H9 (cell line): ENCODE data around the gene CCT7. TPM values are rescaled to one million over a fixed set of nuclear protein-coding genes. Genes with fewer than 3 reads are reported as not detected.
A peak's percentile ranks its signal among the peaks of the same experiment; 100 is the strongest.

Source experiments
- DNase-seq: peaks from one replicate; pipeline ENCODE4 v3.0.0-alpha.2; 2017
- H2AFZ ChIP-seq: one replicate; pipeline ENCODE4 v1.6.1; 2013; ENCODE audit warnings: mild to moderate bottlenecking, low read length, control low read depth, moderate library complexity
- H2AK5ac ChIP-seq: 2 replicates; pipeline ENCODE4 v1.6.1; 2013; ENCODE audit warnings: low read length, control low read depth, mixed read lengths; ENCODE audit not compliant: insufficient read length
- H2BK120ac ChIP-seq: one replicate; pipeline ENCODE4 v1.6.1; 2013; ENCODE audit warnings: low read depth, mild to moderate bottlenecking, low read length, control low read depth, inconsistent platforms; ENCODE audit not compliant: poor library complexity, severe bottlenecking
- H2BK12ac ChIP-seq: 2 replicates; pipeline ENCODE4 v1.6.1; 2013; ENCODE audit warnings: low read length, control low read depth, mixed read lengths, low read depth; ENCODE audit not compliant: insufficient read length
- H2BK15ac ChIP-seq: 2 replicates; pipeline ENCODE4 v1.6.1; 2013; ENCODE audit warnings: low read depth, low read length, control low read depth
- H2BK20ac ChIP-seq: one replicate; pipeline ENCODE4 v1.6.1; 2013; ENCODE audit warnings: low read depth, mild to moderate bottlenecking, low read length, control low read depth, inconsistent platforms; ENCODE audit not compliant: poor library complexity, severe bottlenecking
- H2BK5ac ChIP-seq: 2 replicates; pipeline ENCODE4 v1.6.1; 2013; ENCODE audit warnings: low read length, control low read depth, mixed read lengths; ENCODE audit not compliant: insufficient read length
- H3K14ac ChIP-seq: 2 replicates; pipeline ENCODE4 v1.6.1; 2013; ENCODE audit warnings: low read length, control low read depth; ENCODE audit not compliant: insufficient read depth
- H3K18ac ChIP-seq: 2 replicates; pipeline ENCODE4 v1.6.1; 2013; ENCODE audit warnings: low read depth, mild to moderate bottlenecking, mixed read lengths, low read length, control low read depth; ENCODE audit not compliant: insufficient read length
- H3K23ac ChIP-seq: 2 replicates; pipeline ENCODE4 v1.6.1; 2013; ENCODE audit warnings: low read length, control low read depth, mixed read lengths, low read depth; ENCODE audit not compliant: insufficient read length
- H3K23me2 ChIP-seq: 2 replicates; pipeline ENCODE4 v1.6.1; 2013; ENCODE audit warnings: low read depth, mild to moderate bottlenecking, mixed read lengths, low read length, control low read depth; ENCODE audit not compliant: insufficient read length, poor library complexity, severe bottlenecking
- H3K27ac ChIP-seq: 2 replicates; pipeline ENCODE4 v1.5.1; 2013; ENCODE audit warnings: low read length, control low read depth, mixed read lengths, low read depth; ENCODE audit not compliant: insufficient read length
- H3K27me3 ChIP-seq: 2 replicates; pipeline ENCODE4 v1.6.1; 2013; ENCODE audit warnings: low read length, control low read depth, inconsistent platforms; ENCODE audit not compliant: insufficient read depth
- H3K4ac ChIP-seq: 2 replicates; pipeline ENCODE4 v1.6.1; 2013; ENCODE audit warnings: low read depth, mild to moderate bottlenecking, control low read depth, inconsistent platforms, low read length, moderate library complexity
- H3K4me1 ChIP-seq: 2 replicates; pipeline ENCODE4 v1.6.1; 2013; ENCODE audit warnings: low read length, control low read depth, inconsistent platforms; ENCODE audit not compliant: insufficient read depth
- H3K4me2 ChIP-seq: 2 replicates; pipeline ENCODE4 v1.6.1; 2013; ENCODE audit warnings: low read length, control low read depth, mixed read lengths; ENCODE audit not compliant: insufficient read length, insufficient read depth
- H3K56ac ChIP-seq: 2 replicates; pipeline ENCODE4 v1.6.1; 2013; ENCODE audit warnings: low read depth, mild to moderate bottlenecking, mixed read lengths, low read length, control low read depth; ENCODE audit not compliant: insufficient read length
- H3K79me1 ChIP-seq: 2 replicates; pipeline ENCODE4 v1.6.1; 2013; ENCODE audit warnings: low read depth, mild to moderate bottlenecking, moderate library complexity, low read length, control low read depth, inconsistent platforms; ENCODE audit not compliant: insufficient read depth, poor library complexity, severe bottlenecking
- H3K79me2 ChIP-seq: 2 replicates; pipeline ENCODE4 v1.6.1; 2013; ENCODE audit warnings: low read length, control low read depth, inconsistent platforms; ENCODE audit not compliant: insufficient read depth
- H3K9ac ChIP-seq: 2 replicates; pipeline ENCODE4 v1.6.1; 2013; ENCODE audit warnings: low read length, control low read depth, mixed read lengths; ENCODE audit not compliant: insufficient read length; ENCODE audit errors: extremely low read depth
- H3K9me3 ChIP-seq: one replicate; pipeline ENCODE4 v1.6.1; 2013; ENCODE audit warnings: low read depth, low read length, inconsistent platforms; ENCODE audit not compliant: control insufficient read depth
- H3T11ph ChIP-seq: one replicate; pipeline ENCODE4 v1.6.1; 2013; ENCODE audit warnings: mild to moderate bottlenecking, low read length, control low read depth, inconsistent platforms
- H4K20me1 ChIP-seq: one replicate; pipeline ENCODE4 v1.6.1; 2013; ENCODE audit not compliant: control insufficient read depth, insufficient read length, insufficient read depth
- H4K5ac ChIP-seq: 2 replicates; pipeline ENCODE4 v1.6.1; 2013; ENCODE audit warnings: low read depth, mild to moderate bottlenecking, mixed read lengths, low read length, control low read depth; ENCODE audit not compliant: insufficient read length
- H4K8ac ChIP-seq: replicated peaks from 2 replicates; pipeline ENCODE4 v1.6.1; 2013; ENCODE audit warnings: low read length, control low read depth, mixed read lengths, low read depth; ENCODE audit not compliant: insufficient read length
- H4K91ac ChIP-seq: 2 replicates; pipeline ENCODE4 v1.6.1; 2013; ENCODE audit warnings: low read depth, mild to moderate bottlenecking, moderate library complexity, mixed read lengths, low read length, control low read depth; ENCODE audit not compliant: insufficient read length
- H3K27ac Mint-ChIP-seq, 3 experiments: 2 replicates in 2 of 3; 3 replicates in 1 of 3; pipeline ENCODE4 v1.8.0; 2020 to 2021; ENCODE audit warnings: mixed read lengths in 3 of 3, mild to moderate bottlenecking in 1 of 3, moderate library complexity in 1 of 3
- H3K27me3 Mint-ChIP-seq: 2 replicates; pipeline ENCODE4 v1.8.0; 2021; ENCODE audit warnings: low read depth, mild to moderate bottlenecking, moderate library complexity, mixed read lengths
- H3K36me3 Mint-ChIP-seq, 3 experiments: 2 replicates in 2 of 3; 3 replicates in 1 of 3; pipeline ENCODE4 v1.8.0; 2020 to 2021; ENCODE audit warnings: low read depth in 3 of 3, mixed read lengths in 3 of 3; ENCODE audit not compliant: insufficient read depth in 1 of 3
- H3K4me1 Mint-ChIP-seq, 2 experiments: 2 replicates each; pipeline ENCODE4 v1.8.0; 2020; ENCODE audit warnings: mixed read lengths in 2 of 2
- H3K4me3 Mint-ChIP-seq, 2 experiments: 2 replicates in 1 of 2; 3 replicates in 1 of 2; pipeline ENCODE4 v1.8.0; 2020 to 2021; ENCODE audit warnings: mild to moderate bottlenecking in 2 of 2, mixed read lengths in 2 of 2, moderate library complexity in 1 of 2
- H3K9me3 Mint-ChIP-seq, 2 experiments: 2 replicates in 1 of 2; 3 replicates in 1 of 2; pipeline ENCODE4 v1.8.0; 2020; ENCODE audit warnings: mild to moderate bottlenecking in 2 of 2, mixed read lengths in 2 of 2, moderate library complexity in 1 of 2
- CTCF ChIP-seq: fragments of 200-600 bp; sonication (generic); conservative IDR thresholded peaks from 3 replicates; pipeline ENCODE4 v1.8.0; 2021; ENCODE audit warnings: antibody characterized with exemption, mild to moderate bottlenecking
- whole genome bisulfite sequencing: extraction: QIAGEN DNeasy Blood & Tissue Kit; methylation state at CpG from one replicate; pipeline ENCODE4 v1.1.7; 2013; ENCODE audit warnings: missing lambda C conversion rate, low lambda C conversion rate, mixed read lengths; ENCODE audit not compliant: insufficient read length; ENCODE audit errors: extremely low coverage; 5-methylcytosine and 5-hydroxymethylcytosine counted together
- total RNA-seq: library from RNA; stranded (reverse); gene quantifications from 2 replicates; pipeline ENCODE4 v1.2.1, GENCODE V29; 2021

The CCT7 gene
- total RNA-seq, 1 experiment from 2014 or later = 500 TPM

- Histone ChIP-seq H4K5ac (no peak overlapping the region), H3K9ac (no peak overlapping the region), H3K9me3 (no peaks in the 10 kb centered on the region), H3K18ac (no peak overlapping the region), H2AK5ac (no peak overlapping the region), H3K4ac (no peak overlapping the region), H2BK20ac (no peak overlapping the region), H3K56ac (no peak overlapping the region), H3K14ac (no peak overlapping the region), H2BK12ac (no peak overlapping the region), H2BK5ac (no peak overlapping the region), H3K23me2 (no peaks in the 10 kb centered on the region), H2BK15ac (no peak overlapping the region), H4K91ac (no peak overlapping the region), H3K4me1 (no peaks in the 10 kb centered on the region), H3K27me3 (no peaks in the 10 kb centered on the region), H3K23ac (no peak overlapping the region), H4K8ac (no peak overlapping the region), H3K79me1 (no peaks in the 10 kb centered on the region), H2AFZ (no peak overlapping the region), H3K4me2 (no peak overlapping the region), H2BK120ac (no peak overlapping the region), H3K27ac (no peak overlapping the region), H3K79me2 (no peaks in the 10 kb centered on the region), H3T11ph (no peak overlapping the region), H4K20me1 (no peaks in the 10 kb centered on the region)
- no peak for DNase-seq
- Mint-ChIP-seq H3K27me3 (no peaks in the 10 kb centered on the region), H3K36me3 (peaks cover 21 to 52% (median 28%) of the 10 kb centered on the region in 3 experiments; a peak in 6 of 7 replicates), H3K4me1 (peaks cover 17 to 18% of the 10 kb centered on the region in 2 experiments), H3K27ac (peak overlapping the region in 2 of 3 experiments; percentile 64 to 91; a peak in 3 of 7 replicates), H3K9me3 (no peaks in the 10 kb centered on the region; a peak in 1 of 5 replicates), H3K4me3 (no peak overlapping the region)
- no CpG with 5 or more reads among the region's 2 CpGs for WGBS
- no peak for TF ChIP-seq CTCF
Measured at GRCh38 chr2:73257021-73257420, 22.9 kb downstream of the CCT7 start.
